Measurements from ENCODE around the gene NUP210L. TPM values are rescaled to one million over a fixed set of nuclear protein-coding genes. Genes with fewer than 3 reads are reported as not detected.

The NUP210L gene
- total RNA-seq, 4 donors from 2014 or later, result not detected

GRCh38 chr1:153991806-153992205 lies 163.1 kb downstream of the NUP210L start:
- peaks cover 5 to 37% (median 17%) of the 10 kb centered on the region in 4 donors for H3K4me1 ChIP-seq
- H3K4me3 ChIP-seq, result peak overlapping the region in 2 of 4 donors; percentile 74 to 95
- in situ Hi-C loops (cut with MboI; ENCODE audit: low pct_ligation_motif_present in 1 of 4, low pct_unique_long_range_greater_than_20kb in 1 of 4, low sequenced_read_pairs in 3 of 4) (loop anchor here (10.0 to 25.0 kb wide), 5 partner anchors 197 to 480 kb away; partner anchors contain the start of genes ILF2 (in 1 of the 4), NPR1 (in 1 of the 4), S100A3 (in 1 of the 4) and S100A4 (in 1 of the 4)), intact Hi-C loops (cut with DNase I; ENCODE audit: low total_unique reads) (no loop called here)
- no peaks in the 10 kb centered on the region for H3K9me3 ChIP-seq
- no peaks in the 10 kb centered on the region for H3K27me3 ChIP-seq
- 75 to 86% methylated on average over 1 to 2 of the region's 2 CpGs for WGBS, 2 donors (ENCODE audit: low coverage in 1 of 2)
- peaks cover 0 to 19% (median 8%) of the 10 kb centered on the region in 4 donors for H3K36me3 ChIP-seq
- H3K27ac ChIP-seq, result peak overlapping the region; percentile 94 to 97 (median 94)
- DNase-seq, result no peak
- TF ChIP-seq EP300 (IDR thresholded peaks at IDR 0.05; ENCODE audit: low read depth) (no peak), POLR2AphosphoS5 (IDR thresholded peaks at IDR 0.05) (no peak), POLR2A (IDR thresholded peaks at IDR 0.05) (no peak), CTCF (IDR thresholded peaks at IDR 0.05) (no peak)

- Histone ChIP-seq H3K27ac (peak overlapping the region; percentile 94 to 97 (median 94)), H3K4me1 (peaks cover 5 to 41% (median 20%) of the 10 kb centered on the region in 4 donors), H3K9me3 (no peaks in the 10 kb centered on the region), H3K4me3 (peak overlapping the region; percentile 74 to 95 (median 80)), H3K36me3 (peaks cover 0 to 19% (median 8%) of the 10 kb centered on the region in 4 donors), H3K27me3 (no peaks in the 10 kb centered on the region)
- in situ Hi-C loops (cut with MboI; ENCODE audit: low pct_ligation_motif_present in 1 of 4, low pct_unique_long_range_greater_than_20kb in 1 of 4, low sequenced_read_pairs in 3 of 4), result loop anchor here (10.0 to 25.0 kb wide), 5 partner anchors 196 to 479 kb away; partner anchors contain the start of genes ILF2 (in 1 of the 4), NPR1 (in 1 of the 4), S100A3 (in 1 of the 4) and S100A4 (in 1 of the 4)
- DNase-seq, result no peak
- TF ChIP-seq POLR2A (IDR thresholded peaks at IDR 0.05) (no peak), EP300 (IDR thresholded peaks at IDR 0.05; ENCODE audit: low read depth) (no peak), CTCF (IDR thresholded peaks at IDR 0.05) (no peak), POLR2AphosphoS5 (IDR thresholded peaks at IDR 0.05) (no peak)
- WGBS, 2 donors (ENCODE audit: low coverage in 1 of 2), result 5 to 6% methylated on average over 8 to 9 of the region's 9 CpGs
- intact Hi-C loops (cut with DNase I; ENCODE audit: low total_unique reads), result no loop called here
These were observed 163.7 kb downstream of the NUP210L start for GRCh38 chr1:153991151-153991630.

- Histone ChIP-seq H3K9me3 (no peaks in the 10 kb centered on the region), H3K27me3 (no peaks in the 10 kb centered on the region), H3K4me3 (peak within 1 kb of the TSS; percentile 74 to 95 (median 80)), H3K27ac (peak within 1 kb of the TSS; percentile 94 to 97 (median 94)), H3K4me1 (peaks cover 5 to 43% (median 22%) of the 10 kb centered on the region in 4 donors), H3K36me3 (peaks cover 0 to 19% (median 8%) of the 10 kb centered on the region in 4 donors)
- peak; percentile 92 for DNase-seq
- intact Hi-C loops (cut with DNase I; ENCODE audit: low total_unique reads) (no loop called here), in situ Hi-C loops (cut with MboI; ENCODE audit: low pct_ligation_motif_present in 1 of 4, low pct_unique_long_range_greater_than_20kb in 1 of 4, low sequenced_read_pairs in 3 of 4) (loop anchor here (10.0 to 25.0 kb wide), 5 partner anchors 196 to 478 kb away; partner anchors contain the start of genes ILF2 (in 1 of the 4), NPR1 (in 1 of the 4), S100A3 (in 1 of the 4) and S100A4 (in 1 of the 4))
- WGBS, 2 donors (ENCODE audit: low coverage in 1 of 2), result 0 to 1% methylated on average over 1 to 36 of the region's 36 CpGs
- TF ChIP-seq POLR2AphosphoS5 (IDR thresholded peaks at IDR 0.05) (peak; percentile 100), EP300 (IDR thresholded peaks at IDR 0.05; ENCODE audit: low read depth) (peak; percentile 50), CTCF (IDR thresholded peaks at IDR 0.05) (peak in 2 of 5 experiments; percentile 5 to 31), POLR2A (IDR thresholded peaks at IDR 0.05) (peak; percentile 100)
These were observed 164.3 kb downstream of the NUP210L start, which contains the start of gene RPS27 for GRCh38 chr1:153990468-153991150. RPS27 (plus strand) TSS chr1:153990762; CDS start chr1:153990797, 35 bp downstream.

GRCh38 chr1:153987621-153988020 lies 167.3 kb downstream of the NUP210L start:
- TF ChIP-seq POLR2AphosphoS5 (IDR thresholded peaks at IDR 0.05), result no peak
- no peak for TF ChIP-seq EP300 (IDR thresholded peaks at IDR 0.05; ENCODE audit: low read depth)
- TF ChIP-seq CTCF (IDR thresholded peaks at IDR 0.05), result no peak
- no peak for TF ChIP-seq POLR2A (IDR thresholded peaks at IDR 0.05)
- no peaks in the 10 kb centered on the region for H3K9me3 ChIP-seq
- WGBS, 2 donors (ENCODE audit: low coverage in 1 of 2), result 83 to 87% methylated on average over 8 of the region's 8 CpGs
- H3K27me3 ChIP-seq, result no peaks in the 10 kb centered on the region
- in situ Hi-C loops (cut with MboI; ENCODE audit: low pct_ligation_motif_present in 1 of 4, low pct_unique_long_range_greater_than_20kb in 1 of 4, low sequenced_read_pairs in 3 of 4), result loop anchor here (10.0 to 25.0 kb wide), 7 partner anchors 173 to 475 kb away; partner anchors contain the start of genes ILF2 (in 2 of the 4), NPR1 (in 2 of the 4), S100A3 (in 1 of the 4) and S100A4 (in 1 of the 4)
- peaks cover 5 to 48% (median 26%) of the 10 kb centered on the region in 4 donors for H3K4me1 ChIP-seq
- no peak overlapping the region for H3K4me3 ChIP-seq
- H3K27ac ChIP-seq, result peak overlapping the region; percentile 86 to 96 (median 86)
- peaks cover 0 to 10% (median 1%) of the 10 kb centered on the region in 4 donors for H3K36me3 ChIP-seq
- no peak for DNase-seq
- intact Hi-C loops (cut with DNase I; ENCODE audit: low total_unique reads), result loop anchor here (10.0 kb wide), 1 partner anchor 313 kb away; the partner anchor contains the start of genes ILF2 and NPR1
